Endothelial cell of umbilical vein (primary cell): ENCODE results near the gene HHLA2. TPM values are rescaled to one million over a fixed set of nuclear protein-coding genes. Genes with fewer than 3 reads are reported as not detected.
A peak's percentile ranks its signal among the peaks of the same experiment; 100 is the strongest.

Experiments
- BruUV-seq: library from RNA; stranded (reverse); fragments of 400-500 nt; replicated peaks from 2 replicates; lab custom pipeline; 2021; lab: Mats Ljungman, UMichigan
- CTCF ChIA-PET: fragments of 300-600, 350-600 bp; sonication (Branson Sonifier 250); formaldehyde crosslinking; loops from one replicate; lab custom pipeline; 2021; ENCODE audit warnings: antibody characterized with exemption, inconsistent platforms; lab: Charles Lee
- POLR2A ChIA-PET: fragments of 300-600, 350-600 bp; sonication (Branson Sonifier 250); formaldehyde crosslinking; loops from one replicate; lab custom pipeline; 2021; ENCODE audit warnings: antibody characterized with exemption, inconsistent platforms; lab: Charles Lee
- DNase-seq: peaks from one replicate; pipeline ENCODE4 v3.0.0-alpha.2; 2011; ENCODE audit warnings: low read depth, low spot score
- FAIRE-seq: peaks from 2 replicates; lab custom pipeline; 2011; peaks lifted over from hg19 to GRCh38; lab: Jason Lieb, UNC
- H2AFZ ChIP-seq: 2 replicates; pipeline ENCODE4 v1.6.0; 2012; ENCODE audit warnings: low read depth, low read length, control low read depth, inconsistent platforms
- H3K27ac ChIP-seq: 2 replicates; pipeline ENCODE4 v1.5.1; 2011; ENCODE audit warnings: low read depth, mild to moderate bottlenecking, control low read depth, low read length, moderate library complexity; ENCODE audit not compliant: insufficient read depth
- H3K27me3 ChIP-seq, 2 experiments: 2 replicates each; pipeline versions ENCODE4 v1.6.0 to v1.6.1; 2011; ENCODE audit warnings: low read length in 2 of 2, mixed read lengths in 1 of 2; ENCODE audit not compliant: control insufficient read depth in 2 of 2, insufficient read depth in 2 of 2
- H3K36me3 ChIP-seq, 2 experiments: 2 replicates in 1 of 2; 3 replicates in 1 of 2; pipeline ENCODE4 v1.5.1; 2011; ENCODE audit warnings: low read length in 2 of 2, mild to moderate bottlenecking in 1 of 2, moderate library complexity in 1 of 2; ENCODE audit not compliant: control insufficient read depth in 2 of 2, insufficient read depth in 2 of 2; ENCODE audit errors: extremely low read depth in 1 of 2
- H3K4me1 ChIP-seq: 3 replicates; pipeline ENCODE4 v1.5.1; 2011; ENCODE audit warnings: mild to moderate bottlenecking, low read length; ENCODE audit not compliant: control insufficient read depth, insufficient read depth; ENCODE audit errors: extremely low read depth
- H3K4me2 ChIP-seq: 2 replicates; pipeline ENCODE4 v1.6.1; 2011; ENCODE audit warnings: low read length, control low read depth, mixed read lengths; ENCODE audit not compliant: insufficient read depth
- H3K4me3 ChIP-seq, 3 experiments: fragments of 200-600 bp in 1 of 3; sonication (generic), shearing (Covaris generic) in 1 of 3; replicated peaks in 1 of 3; 2 replicates each; pipeline ENCODE4 v1.5.1; 2011 to 2016; ENCODE audit warnings: control low read depth in 3 of 3, low read length in 3 of 3, mild to moderate bottlenecking in 2 of 3, inconsistent platforms in 1 of 3, low read depth in 1 of 3, moderate library complexity in 1 of 3; ENCODE audit not compliant: insufficient read depth in 1 of 3
- H3K79me2 ChIP-seq: 2 replicates; pipeline ENCODE4 v1.6.0; 2012; ENCODE audit warnings: low read length, inconsistent platforms; ENCODE audit not compliant: control insufficient read depth, insufficient read depth
- H3K9ac ChIP-seq: replicated peaks from 2 replicates; pipeline ENCODE3; 2011; ENCODE audit warnings: low read length, control low read depth; ENCODE audit not compliant: insufficient read depth; ENCODE audit errors: extremely low read depth
- H3K9me1 ChIP-seq: replicated peaks from 3 replicates; pipeline ENCODE4 v1.6.0; 2011; ENCODE audit warnings: mild to moderate bottlenecking, low read length; ENCODE audit not compliant: control insufficient read depth, insufficient read depth; ENCODE audit errors: extremely low read depth
- H3K9me3 ChIP-seq: replicated peaks from 2 replicates; pipeline ENCODE4 v1.5.1; 2012; ENCODE audit warnings: low read length, inconsistent platforms; ENCODE audit not compliant: control insufficient read depth, insufficient read depth
- H4K20me1 ChIP-seq: replicated peaks from 2 replicates; pipeline ENCODE3; 2011; ENCODE audit warnings: mild to moderate bottlenecking, low read length; ENCODE audit not compliant: control insufficient read depth, insufficient read depth; ENCODE audit errors: extremely low read depth
- CTCF ChIP-seq, 2 donors: IDR thresholded peaks; 1 replicate in 1 of 2; 2 replicates in 1 of 2; pipeline ENCODE4 v1.5.1; 2011; ENCODE audit warnings: low read length in 2 of 2, mild to moderate bottlenecking in 2 of 2, moderate library complexity in 2 of 2, control low read depth in 1 of 2, inconsistent platforms in 1 of 2, low read depth in 1 of 2; ENCODE audit not compliant: insufficient read depth in 1 of 2; ENCODE audit errors: extremely low read depth in 1 of 2
- EZH2 ChIP-seq: IDR thresholded peaks from 2 replicates; pipeline ENCODE4 v1.6.1; 2012; ENCODE audit warnings: borderline replicate concordance, low read depth, mild to moderate bottlenecking, moderate library complexity, low read length, inconsistent platforms; ENCODE audit not compliant: severe bottlenecking
- FOS ChIP-seq: IDR thresholded peaks from 2 replicates; pipeline ENCODE4 v1.6.1; 2011; ENCODE audit warnings: mild to moderate bottlenecking, low read length, moderate library complexity, borderline replicate concordance; ENCODE audit not compliant: insufficient read depth
- GATA2 ChIP-seq: IDR thresholded peaks from 2 replicates; pipeline ENCODE4 v1.7.0; 2011; ENCODE audit warnings: low read depth, mild to moderate bottlenecking, moderate library complexity, mixed read lengths, low read length; ENCODE audit not compliant: insufficient read length, insufficient read depth
- MAX ChIP-seq: IDR thresholded peaks from 2 replicates; pipeline ENCODE4 v1.6.1; 2011; ENCODE audit not compliant: insufficient read depth, insufficient read length
- MYC ChIP-seq: IDR thresholded peaks from one replicate; pipeline ENCODE4 v1.6.1; 2011; ENCODE audit warnings: mild to moderate bottlenecking, low read depth, low read length
- POLR2A ChIP-seq: IDR thresholded peaks from 2 replicates; pipeline ENCODE4 v1.6.1; 2012; ENCODE audit warnings: low read depth, mild to moderate bottlenecking, control low read depth, low read length
- dilution Hi-C: fragments of 300-500 bp; cut with MboI; formaldehyde crosslinking; loops from one replicate; pipeline ENCODE4 v1.15.0; 2019; ENCODE audit warnings: low sequenced_read_pairs; ENCODE audit not compliant: extremely low pct_ligation_motif_present
- intact Hi-C: fragments of 100-400 bp; cut with micrococcal nuclease; formaldehyde crosslinking; loops from one replicate; pipeline ENCODE4 v1.10.0; 2022
- polyA plus RNA-seq, 4 experiments: library from polyadenylated mRNA; depleted of rRNA in 3 of 4; stranded (reverse) in 3 of 4; unstranded in 1 of 4; fragments of >200 nt; gene quantifications; 2 replicates each; pipeline versions ENCODE4 v1.2.1 to v1.2.3, GENCODE V29; 2011 to 2012; ENCODE audit warnings: missing spikeins in 1 of 4
- total RNA-seq: library from RNA; stranded (reverse); gene quantifications from 2 replicates; pipeline ENCODE4 v1.2.3, GENCODE V29; 2021

The HHLA2 gene
- total and polyA plus RNA-seq, 2 donors (not counting 3 experiments of a cell fraction or from before 2014, with no cell fraction given): not detected

- Histone ChIP-seq H3K9me1 (no peaks in the 10 kb centered on the region), H3K27ac (no peak overlapping the region), H2AFZ (no peak overlapping the region), H3K4me1 (no peaks in the 10 kb centered on the region), H4K20me1 (no peaks in the 10 kb centered on the region), H3K9ac (no peak overlapping the region), H3K4me3 (no peak overlapping the region), H3K4me2 (no peak overlapping the region), H3K27me3 (peaks cover 1 to 2% of the 10 kb centered on the region in 2 experiments), H3K36me3 (no peaks in the 10 kb centered on the region), H3K9me3 (no peaks in the 10 kb centered on the region), H3K79me2 (no peaks in the 10 kb centered on the region)
- ChIA-PET CTCF (no interaction called here), POLR2A (no interaction called here)
- no TSS peak for BruUV-seq
- dilution Hi-C loops: no loop called here
- TF ChIP-seq GATA2: no peak
- TF ChIP-seq MAX: no peak
- TF ChIP-seq MYC: no peak
- TF ChIP-seq EZH2: no peak
- TF ChIP-seq POLR2A: no peak
- TF ChIP-seq FOS: no peak
- intact Hi-C loops: no loop called here
- FAIRE-seq (no peak), DNase-seq (no peak)
Observed at GRCh38 chr3:108320746-108321350, 24.5 kb downstream of the HHLA2 start.

- peak in 1 of 2 donors; percentile 8 for TF ChIP-seq CTCF (IDR thresholded peaks at IDR 0.05; ENCODE audit: extremely low read depth in 1 of 2, insufficient read depth in 1 of 2, low read depth in 1 of 2, low read length in 2 of 2)
- no peak for TF ChIP-seq GATA2
- TF ChIP-seq POLR2A: no peak
- Histone ChIP-seq H3K4me2 (no peak overlapping the region), H2AFZ (no peak overlapping the region), H3K9me3 (no peaks in the 10 kb centered on the region), H3K36me3 (no peaks in the 10 kb centered on the region), H3K27ac (no peak overlapping the region), H3K4me1 (no peaks in the 10 kb centered on the region), H3K27me3 (peaks cover 1 to 2% of the 10 kb centered on the region in 2 experiments), H3K4me3 (no peak overlapping the region), H3K9me1 (no peaks in the 10 kb centered on the region), H4K20me1 (no peaks in the 10 kb centered on the region), H3K79me2 (no peaks in the 10 kb centered on the region), H3K9ac (no peak overlapping the region)
- FAIRE-seq (no peak), DNase-seq (peak; percentile 18)
- dilution Hi-C loops: no loop called here
- BruUV-seq: no TSS peak
- intact Hi-C loops: no loop called here
- ChIA-PET CTCF (interaction anchor here (1.2 kb wide), 1 partner anchor 155 kb away, joined by 3 read pairs; no protein-coding TSS in a partner anchor), POLR2A (no interaction called here)
Observed at GRCh38 chr3:108322352-108322751, 26.0 kb downstream of the HHLA2 start.
